ENCODE data around the gene DRD3. TPM values are rescaled to one million over a fixed set of nuclear protein-coding genes. Genes with fewer than 3 reads are reported as not detected.

Gene DRD3
- total and polyA plus RNA-seq, 2 of the 8 experiments (the other 6 are each of a cell fraction or from before 2014, with no cell fraction given) = 0.32 to 1.3 TPM

GRCh38 chr3:114154321-114154821 is 24.5 kb downstream of the DRD3 start (continued):
- TF ChIP-seq CHD7 (IDR thresholded peaks at IDR 0.05; ENCODE audit: insufficient replicate concordance, low read length) = peak; percentile 88
- no peak for TF ChIP-seq RNF2 (IDR thresholded peaks at IDR 0.05; ENCODE audit: borderline replicate concordance, low read depth, low read length, missing control alignments, poor library complexity, severe bottlenecking)
- no peak for TF ChIP-seq TEAD4 (IDR thresholded peaks at IDR 0.05; ENCODE audit: low read depth, low read length)
- TF ChIP-seq NRF1 (IDR thresholded peaks at IDR 0.05; ENCODE audit: low read depth, low read length) = no peak
- TF ChIP-seq BRCA1 (IDR thresholded peaks at IDR 0.05; ENCODE audit: low read depth, low read length) = no peak
- TF ChIP-seq CHD2 (IDR thresholded peaks at IDR 0.05; ENCODE audit: low read length) = no peak
- no peak for TF ChIP-seq ZNF274 (IDR thresholded peaks at IDR 0.05; ENCODE audit: borderline replicate concordance, extremely low read depth, low read length)
- no peak for TF ChIP-seq SP4 (IDR thresholded peaks at IDR 0.05; ENCODE audit: low read length)
- peak; percentile 83 for TF ChIP-seq YY1 (IDR thresholded peaks at IDR 0.05; ENCODE audit: low read depth, low read length)
- peak; percentile 11 for TF ChIP-seq ASH2L (IDR thresholded peaks at IDR 0.05; ENCODE audit: low read length)
- TF ChIP-seq KDM5A (IDR thresholded peaks at IDR 0.05; ENCODE audit: low read length) = no peak
- TF ChIP-seq JUN (IDR thresholded peaks at IDR 0.05; ENCODE audit: low read depth, low read length) = peak; percentile 69; the same call in 1 of the 2 replicates
